GM18517 (cell line): ENCODE results near the gene REEP2.
"Not testable (repeated sequence)": the region's sequence is repeated elsewhere in the genome, so short reads cannot be mapped to it uniquely, and the experiment has no call there.

ENCODE experiments used
- ATAC-seq: cut with Tn5 transposase; IDR thresholded peaks from one replicate; pipeline ENCODE4 v1.9.1; 2021; ENCODE audit warnings: mild to moderate bottlenecking, moderate library complexity; ENCODE audit not compliant: unreplicated experiment

The REEP2 gene

DNA sequence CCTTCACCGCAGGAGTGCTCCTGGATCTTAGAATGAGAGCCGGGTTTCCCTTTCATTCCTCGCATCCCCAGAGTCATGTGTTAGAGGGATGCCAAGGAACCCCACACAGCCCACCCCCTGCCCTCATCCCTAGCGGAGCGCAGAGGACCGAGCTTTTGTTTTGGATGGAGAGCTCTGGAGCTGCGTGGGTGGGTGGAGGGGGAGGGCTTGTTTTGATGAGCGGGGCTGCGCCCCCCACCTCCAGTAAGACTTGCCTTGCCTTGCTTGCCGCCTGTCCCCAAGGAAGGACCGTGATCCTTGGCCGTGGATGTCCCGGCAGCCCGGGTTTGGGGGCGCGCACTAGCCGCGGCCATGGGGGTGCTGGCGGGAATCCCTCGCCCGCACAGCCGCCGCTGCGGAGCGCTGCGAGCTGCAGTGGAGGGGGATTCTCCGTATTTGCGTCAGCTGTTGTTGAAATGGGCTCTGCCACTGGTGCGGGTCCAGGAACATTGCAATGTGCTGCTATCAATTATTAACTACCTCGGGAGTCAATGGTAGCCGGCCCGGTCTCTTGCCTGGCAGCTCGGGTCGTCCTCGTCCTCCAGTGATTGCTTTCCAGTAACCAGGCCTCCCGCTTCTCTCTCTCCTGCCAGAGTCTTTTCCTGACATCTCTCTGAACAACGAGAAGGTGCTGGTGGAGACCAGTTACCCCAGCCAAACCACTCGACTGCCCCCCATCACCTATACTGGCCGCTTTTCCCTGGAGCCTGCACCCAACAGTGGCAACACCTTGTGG, 27.5 kb downstream of the REEP2 start:
- ATAC-seq, result no peak

- no peak for ATAC-seq
Measured at GRCh38 chr5:138466900-138467710, 28.2 kb downstream of the REEP2 start.

DNA sequence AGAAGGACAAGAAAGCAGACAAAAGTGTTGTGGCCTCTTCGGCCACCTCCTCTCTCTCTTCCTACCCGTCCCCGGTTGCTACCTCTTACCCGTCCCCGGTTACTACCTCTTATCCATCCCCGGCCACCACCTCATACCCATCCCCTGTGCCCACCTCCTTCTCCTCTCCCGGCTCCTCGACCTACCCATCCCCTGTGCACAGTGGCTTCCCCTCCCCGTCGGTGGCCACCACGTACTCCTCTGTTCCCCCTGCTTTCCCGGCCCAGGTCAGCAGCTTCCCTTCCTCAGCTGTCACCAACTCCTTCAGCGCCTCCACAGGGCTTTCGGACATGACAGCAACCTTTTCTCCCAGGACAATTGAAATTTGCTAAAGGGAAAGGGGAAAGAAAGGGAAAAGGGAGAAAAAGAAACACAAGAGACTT, 28.9 kb downstream of the REEP2 start:
- no peak for ATAC-seq

- no peak for ATAC-seq
Measured at GRCh38 chr5:138468133-138468965, 29.5 kb downstream of the REEP2 start.

- no peak for ATAC-seq
Measured at GRCh38 chr5:138468966-138469539, 30.2 kb downstream of the REEP2 start.

DNA sequence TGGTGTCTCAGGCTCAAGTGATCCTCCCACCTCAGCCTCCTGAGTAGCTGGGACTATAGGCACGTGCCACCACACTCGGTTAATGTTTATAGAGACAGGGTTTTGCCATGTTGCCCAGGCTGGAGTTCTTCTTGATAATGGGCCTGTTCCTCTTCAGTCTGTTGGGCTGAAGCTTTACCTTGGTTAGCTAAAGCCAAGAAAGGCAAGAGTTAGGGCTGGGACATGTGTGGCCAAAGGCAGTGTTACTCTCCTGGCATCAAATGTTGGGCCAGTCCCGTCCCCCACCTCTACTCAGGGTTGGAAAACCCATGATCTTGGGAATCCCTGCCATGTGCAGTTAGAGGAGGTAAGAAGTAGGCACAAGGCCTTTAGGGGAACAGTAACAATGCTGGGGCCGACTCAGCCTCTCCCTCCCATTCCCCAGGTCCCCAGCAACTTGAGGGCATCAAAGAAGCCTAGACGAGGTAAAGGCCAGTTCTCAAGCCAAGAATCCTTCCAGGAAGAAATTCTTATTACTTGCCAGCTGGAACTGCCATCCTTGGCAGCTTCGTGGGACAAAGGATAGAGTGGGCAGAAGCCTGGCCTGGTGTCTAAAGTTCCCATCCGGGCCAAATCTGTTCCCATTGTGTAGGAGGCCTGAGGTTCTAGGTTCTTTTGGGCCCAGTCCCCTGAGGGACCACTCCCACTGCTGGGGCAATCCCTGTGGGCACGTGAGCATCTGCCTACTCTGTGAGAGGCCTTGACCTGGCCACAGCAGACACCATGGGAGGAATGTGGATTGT, 30.9 kb downstream of the REEP2 start:
- no peak for ATAC-seq

- no peak for ATAC-seq
Measured at GRCh38 chr5:138470322-138471051, 31.6 kb downstream of the REEP2 start.

- ATAC-seq, result no peak
Measured at GRCh38 chr5:138471052-138471361, 32.1 kb downstream of the REEP2 start.

- no peak for ATAC-seq
Measured at GRCh38 chr5:138472353-138472752, 33.5 kb downstream of the REEP2 start.

- ATAC-seq, result not testable (repeated sequence)
Measured at GRCh38 chr5:138473151-138473550, 34.3 kb downstream of the REEP2 start.

GRCh38 chr5:138476918-138477317, 38.1 kb downstream of the REEP2 start:
- ATAC-seq, result no peak

DNA sequence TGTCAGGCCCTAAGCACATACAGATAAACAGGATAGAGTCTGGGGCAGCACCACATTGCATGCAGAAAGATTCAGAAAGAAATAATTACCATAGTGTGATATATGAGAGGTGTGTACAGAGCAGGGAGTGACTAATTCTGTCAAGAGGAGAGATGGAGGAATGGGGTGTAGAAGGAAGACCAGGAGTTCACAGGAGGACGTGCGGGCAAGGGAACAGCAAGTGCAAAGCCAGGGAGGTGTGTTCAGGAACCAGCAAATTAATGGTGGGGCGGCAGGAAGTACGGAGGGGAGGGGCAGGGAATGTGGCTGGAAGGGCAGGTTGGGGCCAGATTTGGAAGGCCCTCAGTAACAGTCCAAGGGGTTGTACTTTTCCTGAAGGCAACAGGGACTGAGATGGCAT, 43.8 kb downstream of the REEP2 start:
- ATAC-seq, result no peak

DNA sequence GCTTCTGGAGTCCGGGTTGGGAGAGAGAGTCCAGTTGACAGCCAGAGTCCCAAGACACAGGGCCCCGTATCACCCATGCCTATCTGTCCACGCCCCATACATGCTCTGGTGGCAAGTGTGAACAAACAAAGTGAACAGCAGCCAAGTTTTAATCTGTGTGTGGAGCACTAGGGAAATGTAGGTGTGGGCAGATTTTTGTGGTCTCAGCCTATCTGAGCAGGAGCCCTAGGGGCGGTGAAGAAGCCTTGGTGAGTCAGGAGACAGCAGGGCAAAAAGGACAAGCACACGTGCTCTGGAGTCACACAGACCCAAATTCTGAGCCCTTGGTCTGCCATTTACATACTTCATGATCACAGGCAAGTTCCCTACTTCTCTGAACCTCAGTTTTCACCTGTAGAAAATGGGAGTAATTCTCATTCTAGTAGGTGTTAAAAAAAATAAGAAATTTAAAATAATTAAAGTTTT, 49.7 kb downstream of the REEP2 start:
- no peak for ATAC-seq

DNA sequence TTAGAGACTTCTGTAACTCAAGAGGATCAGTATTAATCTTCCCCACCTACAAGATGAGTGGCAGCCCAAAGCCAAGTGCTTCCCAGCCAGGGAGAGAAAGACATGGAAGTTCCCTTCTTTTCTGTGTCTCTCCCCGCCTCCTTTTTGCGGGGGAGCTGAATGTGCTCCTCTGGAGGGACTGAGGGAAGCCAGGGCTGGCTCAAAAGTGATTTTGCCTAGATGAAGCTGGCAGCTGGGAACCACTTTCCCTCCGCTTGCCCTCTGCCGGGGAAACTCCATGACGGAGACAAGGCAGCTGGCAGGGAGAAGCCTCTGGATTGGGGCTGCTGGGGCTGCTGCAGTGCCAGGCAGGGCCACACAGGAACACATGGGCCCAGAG, 50.8 kb downstream of the REEP2 start:
- ATAC-seq, result no peak

DNA sequence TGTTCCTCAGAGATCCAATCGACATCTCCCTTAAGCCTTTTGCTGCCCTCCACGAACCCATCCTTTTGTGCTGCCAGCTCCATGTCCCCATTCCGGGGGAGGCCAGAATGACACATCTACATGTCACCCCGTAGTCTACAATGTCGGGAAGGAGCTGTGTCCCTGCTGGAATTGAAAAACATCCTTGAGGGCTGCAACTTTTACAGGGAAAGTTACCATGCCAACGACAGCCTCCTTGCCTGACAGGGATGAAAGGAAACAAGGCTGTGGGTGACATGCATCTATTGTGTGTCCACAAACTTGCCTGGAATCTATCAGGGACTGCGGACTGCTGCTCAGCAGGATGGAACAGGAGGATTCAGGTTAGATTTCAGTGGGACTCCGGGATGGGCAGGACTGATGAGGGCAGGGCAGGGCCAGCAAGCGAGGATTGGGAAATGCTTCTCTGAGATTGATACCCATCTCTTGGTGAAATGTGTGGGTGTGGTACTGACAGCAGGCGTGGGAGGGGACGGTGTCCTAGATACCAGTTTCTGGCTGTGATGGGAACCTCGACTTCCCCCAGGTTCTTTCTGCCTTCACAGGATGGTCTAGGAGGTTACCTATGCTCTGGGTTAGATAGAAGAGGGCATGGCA, 51.9 kb downstream of the REEP2 start:
- no peak for ATAC-seq

- no peak for ATAC-seq
Measured at GRCh38 chr5:138491284-138491648, 52.4 kb downstream of the REEP2 start.

- peak; percentile 93 for ATAC-seq
Measured at GRCh38 chr5:138491669-138492559, 53.1 kb downstream of the REEP2 start.

GRCh38 chr5:138492560-138493045, 53.7 kb downstream of the REEP2 start:
- ATAC-seq, result no peak
